Heart left ventricle (tissue), 16 donors: Measurements from ENCODE around the gene UBXN1. TPM values are rescaled to one million over a fixed set of nuclear protein-coding genes. Genes with fewer than 3 reads are reported as not detected.

Source experiments
- ATAC-seq, 4 donors: fragments of 200-7000 bp; cut with Tn5 transposase; one replicate each; pipeline ENCODE4 v1.9.1; 2020 to 2022; ENCODE audit warnings: moderate library complexity in 4 of 4, mild to moderate bottlenecking in 3 of 4, moderate number of reproducible peaks in 1 of 4
- DNase-seq, 5 donors: peaks; one replicate each; pipeline ENCODE4 v3.0.0-alpha.2; 2020
- H3K27ac ChIP-seq, 12 donors: fragments of 200-600 bp; sonication (generic) in 4 of 12; one replicate each; pipeline versions ENCODE4 v1.5.0 to v1.8.0; 2016 to 2022; ENCODE audit warnings: mild to moderate bottlenecking in 2 of 12
- H3K27me3 ChIP-seq, 9 donors: fragments of 200-600 bp; sonication (generic) in 2 of 9; one replicate each; pipeline versions ENCODE4 v1.5.1 to v1.8.0; 2016 to 2022; ENCODE audit warnings: mild to moderate bottlenecking in 3 of 9
- H3K36me3 ChIP-seq, 9 donors: fragments of 200-600 bp; sonication (generic) in 2 of 9; one replicate each; pipeline versions ENCODE4 v1.5.0 to v1.8.0; 2018 to 2022; ENCODE audit warnings: mild to moderate bottlenecking in 2 of 9
- H3K4me1 ChIP-seq, 12 donors: fragments of 200-600 bp; sonication (generic) in 4 of 12; one replicate each; pipeline versions ENCODE4 v1.5.0 to v1.8.0; 2016 to 2022; ENCODE audit warnings: mild to moderate bottlenecking in 3 of 12
- H3K4me3 ChIP-seq, 12 donors: fragments of 200-600 bp; sonication (generic) in 4 of 12; one replicate each; pipeline versions ENCODE4 v1.5.0 to v1.8.0; 2017 to 2022; ENCODE audit warnings: mild to moderate bottlenecking in 9 of 12, moderate library complexity in 4 of 12
- H3K9me3 ChIP-seq, 12 donors: fragments of 200-600 bp; sonication (generic) in 4 of 12; one replicate each; pipeline versions ENCODE4 v1.5.0 to v1.8.0; 2016 to 2022; ENCODE audit warnings: mild to moderate bottlenecking in 1 of 12
- POLR2A ChIP-seq, 2 donors: fragments of 450-650 bp; IDR thresholded peaks; one replicate each; pipeline ENCODE4 v1.6.1; 2017; ENCODE audit warnings: antibody characterized with exemption in 2 of 2, mild to moderate bottlenecking in 2 of 2, moderate library complexity in 2 of 2
- WGBS, 4 donors: extraction: QIAGEN DNeasy Blood & Tissue Kit in 2 of 4; methylation state at CpG; one replicate each; pipeline versions ENCODE4 v1.1.5 to v1.1.7; 2013 to 2018; 5-methylcytosine and 5-hydroxymethylcytosine counted together
- intact Hi-C, 10 donors: fragments of 100-400 bp; cut with DNase I; formaldehyde crosslinking; loops; one replicate each; pipeline versions ENCODE4 v1.11.1 to v1.14.2; 2022
- polyA plus RNA-seq, 2 donors: library from polyadenylated mRNA; stranded (reverse); fragments of 200-250 nt; gene quantifications; one replicate each; pipeline ENCODE4 v1.2.3, GENCODE V29; 2013
- total RNA-seq, 9 donors: library from RNA; depleted of rRNA in 2 of 9; stranded (reverse); fragments of >200 nt in 2 of 9; fragmentation: NEBNext Ultra II Directional in 3 of 9; extraction: Animal tissue kit (Norgen Biotek cat#: 25700) in 3 of 9; gene quantifications; one replicate each; pipeline versions ENCODE4 v1.1.0 to v1.2.4, GENCODE V29; 2016 to 2023
- TF ChIP-seq, protein P1 (sequence below), 12 donors: fragments of 200-600 bp; sonication (generic) in 4 of 12; IDR thresholded peaks; one replicate each; pipeline versions ENCODE4 v1.5.0 to v1.8.0; 2018 to 2022; ENCODE audit warnings: antibody characterized with exemption in 12 of 12, mild to moderate bottlenecking in 5 of 12
- donor health status: ischemic (EF 13 %, LVEDD 7.1; RV severe dilation, severe dysfunction).
- donor health status: healthy with polysubstance abuse.
- donor health status: DM: no; HTN: yes; CAD: no.
- donor health status: DM: no; HTN: no; CAD: no.
- donor health status: ischemic (EF 25% LVEDD 6.9; RV normal size, moderate dysfunction).
- donor health status: ischemic (EF 25% LVEDD 5.7; RV mildly dilated, moderate dysfunction).
- donor health status: healthy.
- donor health status: DM: yes; HTN: yes; CAD: no.
- donor health status: ischemic (EF 35%, LVEDD 5.7; RV mildly dilated, moderate dysfunction).
- donor health status: nonischemic (EF 11% LVEDD 7.7; RV severe dilation, severe dysfunction).
- donor health status: DM: yes; HTN: yes; CAD: no.
- donor health status: PGD.
- donor health status: ischemic (EF 29% LVEDD 5.4; RV normal size, mild dysfunction).
- donor health status: nonischemic (EF 23%, LVEDD 6.1; RV moderate dilation, normal function).

The UBXN1 gene
- total and polyA plus RNA-seq, 11 donors, result 69.2 to 188 (median 83.2) TPM

- Histone ChIP-seq H3K4me3 (peak within 1 kb of the TSS in 9 of 12 donors; percentile 34 to 55 (median 42)), H3K4me1 (peaks cover 0 to 30% (median 13%) of the 10 kb centered on the region in 12 donors)
- peak; percentile 62 to 88 (median 86) for ATAC-seq
Measured at GRCh38 chr11:62689421-62690183, 10.7 kb upstream of the UBXN1 start, which contains the start of gene LRRN4CL. TSS of gene LRRN4CL (minus strand) at chr11:62689530. CDS start at chr11:62688508, 1,022 bp downstream.

DNA sequence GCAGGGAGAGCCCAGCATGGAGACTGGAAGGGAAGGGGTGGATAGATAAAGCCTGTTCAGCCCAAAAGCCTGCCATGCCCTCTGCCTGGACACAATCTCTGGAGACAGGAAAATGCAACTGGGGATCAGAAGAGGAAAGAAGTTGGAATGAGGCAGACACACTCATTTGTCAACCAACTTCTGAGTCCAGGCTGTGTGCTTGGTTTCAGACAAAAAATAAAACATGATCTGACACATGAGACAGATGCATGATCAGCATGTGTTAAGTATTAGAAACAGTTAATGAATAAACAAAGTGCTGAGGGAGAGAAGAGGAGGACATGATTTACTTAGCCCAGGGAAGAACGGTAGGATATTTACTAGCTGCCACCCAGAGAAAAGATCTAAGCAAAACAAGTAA is 9.6 kb upstream of the UBXN1 start:
- WGBS, 4 donors, result 62 to 74% (median 70%) methylated on average over 1 of the region's 1 CpG
- H3K27ac ChIP-seq, result peak overlapping the region in 9 of 12 donors; percentile 40 to 76 (median 69)
- H3K9me3 ChIP-seq, result no peaks in the 10 kb centered on the region
- no peak for ATAC-seq
- no peak for TF ChIP-seq POLR2A (IDR thresholded peaks at IDR 0.05)
- TF ChIP-seq, protein P1, sequence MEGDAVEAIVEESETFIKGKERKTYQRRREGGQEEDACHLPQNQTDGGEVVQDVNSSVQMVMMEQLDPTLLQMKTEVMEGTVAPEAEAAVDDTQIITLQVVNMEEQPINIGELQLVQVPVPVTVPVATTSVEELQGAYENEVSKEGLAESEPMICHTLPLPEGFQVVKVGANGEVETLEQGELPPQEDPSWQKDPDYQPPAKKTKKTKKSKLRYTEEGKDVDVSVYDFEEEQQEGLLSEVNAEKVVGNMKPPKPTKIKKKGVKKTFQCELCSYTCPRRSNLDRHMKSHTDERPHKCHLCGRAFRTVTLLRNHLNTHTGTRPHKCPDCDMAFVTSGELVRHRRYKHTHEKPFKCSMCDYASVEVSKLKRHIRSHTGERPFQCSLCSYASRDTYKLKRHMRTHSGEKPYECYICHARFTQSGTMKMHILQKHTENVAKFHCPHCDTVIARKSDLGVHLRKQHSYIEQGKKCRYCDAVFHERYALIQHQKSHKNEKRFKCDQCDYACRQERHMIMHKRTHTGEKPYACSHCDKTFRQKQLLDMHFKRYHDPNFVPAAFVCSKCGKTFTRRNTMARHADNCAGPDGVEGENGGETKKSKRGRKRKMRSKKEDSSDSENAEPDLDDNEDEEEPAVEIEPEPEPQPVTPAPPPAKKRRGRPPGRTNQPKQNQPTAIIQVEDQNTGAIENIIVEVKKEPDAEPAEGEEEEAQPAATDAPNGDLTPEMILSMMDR (IDR thresholded peaks at IDR 0.05), result no peak
- intact Hi-C loops, result no loop called here
- peaks cover 0 to 38% (median 33%) of the 10 kb centered on the region in 9 donors for H3K36me3 ChIP-seq
- no peak for DNase-seq
- peaks cover 0 to 26% (median 9%) of the 10 kb centered on the region in 12 donors for H3K4me1 ChIP-seq
- peak overlapping the region in 10 of 12 donors; percentile 6 to 55 (median 42) for H3K4me3 ChIP-seq
- H3K27me3 ChIP-seq, result peaks cover 0 to 7% (median 0%) of the 10 kb centered on the region in 9 donors

More at GRCh38 chr11:62689421-62690183, 10.7 kb upstream of the UBXN1 start, which contains the start of gene LRRN4CL:
- intact Hi-C loops, result loop anchor here (5.0 to 10.0 kb wide), 4 partner anchors 95 to 297 kb away; partner anchors contain the start of gene TUT1 (in 1 of the 10)
- peak within 1 kb of the TSS; percentile 15 to 76 (median 66) for H3K27ac ChIP-seq
- DNase-seq, result peak; percentile 72 to 88 (median 78)
- WGBS, 4 donors, result 36 to 54% (median 52%) methylated on average over 11 of the region's 11 CpGs
- peak in 1 of 2 donors; percentile 38 for TF ChIP-seq POLR2A (IDR thresholded peaks at IDR 0.05)
- TF ChIP-seq, protein P1 (IDR thresholded peaks at IDR 0.05), result no peak
- H3K36me3 ChIP-seq, result peaks cover 0 to 45% (median 37%) of the 10 kb centered on the region in 9 donors
- no peaks in the 10 kb centered on the region for H3K9me3 ChIP-seq
- peaks cover 0 to 7% (median 0%) of the 10 kb centered on the region in 9 donors for H3K27me3 ChIP-seq

- ATAC-seq, result peak in 2 of 4 donors; percentile 36 to 38
- Histone ChIP-seq H3K27me3 (peaks cover 0 to 7% (median 0%) of the 10 kb centered on the region in 9 donors), H3K27ac (peak overlapping the region in 7 of 12 donors; percentile 29 to 76 (median 69)), H3K9me3 (no peaks in the 10 kb centered on the region), H3K4me3 (peak overlapping the region in 11 of 12 donors; percentile 4 to 55 (median 41)), H3K4me1 (peaks cover 0 to 26% (median 9%) of the 10 kb centered on the region in 12 donors), H3K36me3 (peaks cover 0 to 31% (median 26%) of the 10 kb centered on the region in 9 donors)
- TF ChIP-seq, protein P1 (IDR thresholded peaks at IDR 0.05), result no peak
- TF ChIP-seq POLR2A (IDR thresholded peaks at IDR 0.05), result no peak
- intact Hi-C loops, result no loop called here
- peak in 2 of 5 donors; percentile 51 to 67 for DNase-seq
- WGBS, 4 donors, result 41 to 50% (median 45%) methylated on average over 28 to 74 of the region's 74 CpGs
Measured at GRCh38 chr11:62687508-62688396, 8.9 kb upstream of the UBXN1 start.
